B cell (primary cell): ENCODE results near the gene HLA-F. TPM values are rescaled to one million over a fixed set of nuclear protein-coding genes. Genes with fewer than 3 reads are reported as not detected.

Experiments
- ATAC-seq: fragments of 200-7000 bp; cut with Tn5 transposase; one replicate; pipeline ENCODE4 v1.10.0; 2021; ENCODE audit warnings: low read depth, mild to moderate bottlenecking, moderate number of reproducible peaks, moderate library complexity
- CTCF ChIA-PET: fragments of 350-600 bp; sonication (Branson Sonifier 250); formaldehyde crosslinking; loops from one replicate; lab custom pipeline; 2021; ENCODE audit warnings: antibody characterized with exemption, inconsistent platforms; lab: Charles Lee
- POLR2A ChIA-PET: fragments of 350-600 bp; sonication (Branson Sonifier 250); formaldehyde crosslinking; loops from one replicate; lab custom pipeline; 2021; ENCODE audit warnings: antibody characterized with exemption; lab: Charles Lee
- DNase-seq: peaks from one replicate; pipeline ENCODE4 v3.0.0; 2013
- H2AFZ ChIP-seq: 2 replicates; pipeline ENCODE4 v1.6.1; 2012; ENCODE audit warnings: mild to moderate bottlenecking, low read depth, low read length; ENCODE audit not compliant: insufficient read depth, poor library complexity, severe bottlenecking
- H3K27ac ChIP-seq, 2 donors: 1 replicate in 1 of 2; 2 replicates in 1 of 2; pipeline ENCODE4 v1.5.1; 2012 to 2013; ENCODE audit warnings: low read length in 2 of 2, mild to moderate bottlenecking in 2 of 2, moderate library complexity in 1 of 2
- H3K27me3 ChIP-seq, 4 experiments: fragments of 200-600 bp in 1 of 4; sonication (generic) in 1 of 4; replicated peaks in 1 of 4; 1 replicate in 2 of 4; 2 replicates in 2 of 4; pipeline versions ENCODE4 v1.6.1 to v1.7.0; 2013 to 2016; ENCODE audit warnings: low read length in 3 of 4, mild to moderate bottlenecking in 2 of 4, mixed read lengths in 1 of 4, moderate library complexity in 1 of 4; ENCODE audit not compliant: insufficient read depth in 4 of 4, control insufficient read depth in 3 of 4; ENCODE audit errors: control extremely low read depth in 1 of 4
- H3K36me3 ChIP-seq, 2 experiments: replicated peaks in 1 of 2; 1 replicate in 1 of 2; 2 replicates in 1 of 2; pipeline versions ENCODE4 v1.6.1 to v1.7.1; 2013; ENCODE audit warnings: low read length in 1 of 2; ENCODE audit not compliant: insufficient read depth in 2 of 2, control insufficient read depth in 1 of 2; ENCODE audit errors: control extremely low read depth in 1 of 2, extremely low read depth in 1 of 2
- H3K4me1 ChIP-seq, 2 donors: fragments of 200-600 bp in 1 of 2; sonication (generic) in 1 of 2; 1 replicate in 1 of 2; 2 replicates in 1 of 2; pipeline versions ENCODE4 v1.5.1 to v1.6.1; 2013 to 2017; ENCODE audit warnings: low read length in 2 of 2; ENCODE audit not compliant: control insufficient read depth in 2 of 2, insufficient read depth in 2 of 2
- H3K4me2 ChIP-seq: replicated peaks from 2 replicates; pipeline ENCODE3; 2012; ENCODE audit warnings: mild to moderate bottlenecking, low read depth, low read length; ENCODE audit not compliant: poor library complexity, severe bottlenecking
- H3K4me3 ChIP-seq, 5 experiments: fragments of 200-600 bp in 1 of 5; sonication (generic) in 1 of 5; 1 replicate in 3 of 5; 2 replicates in 2 of 5; pipeline versions ENCODE4 v1.5.1 to v1.7.0; 2011 to 2016; ENCODE audit warnings: low read length in 4 of 5, mild to moderate bottlenecking in 4 of 5, low read depth in 2 of 5, control low read depth in 1 of 5, moderate library complexity in 1 of 5; ENCODE audit not compliant: insufficient read depth in 1 of 5; ENCODE audit errors: control extremely low read depth in 1 of 5, extremely low read depth in 1 of 5
- H3K79me2 ChIP-seq: fragments of 200-600 bp; sonication (generic); one replicate; pipeline ENCODE4 v1.6.0; 2016; ENCODE audit warnings: low read length; ENCODE audit not compliant: control insufficient read depth, insufficient read depth
- H3K9ac ChIP-seq: fragments of 200-600 bp; sonication (generic); 2 replicates; pipeline ENCODE4 v1.6.1; 2017; ENCODE audit warnings: mild to moderate bottlenecking, low read length, moderate library complexity
- H3K9me3 ChIP-seq, 3 donors: one replicate each; pipeline versions ENCODE4 v1.6.1 to v1.7.1; 2013; ENCODE audit warnings: low read length in 2 of 3; ENCODE audit not compliant: control insufficient read depth in 2 of 3, insufficient read depth in 1 of 3; ENCODE audit errors: control extremely low read depth in 1 of 3
- H4K20me1 ChIP-seq: 2 replicates; pipeline ENCODE4 v1.6.0; 2012; ENCODE audit warnings: mild to moderate bottlenecking, low read length; ENCODE audit not compliant: insufficient read depth, control insufficient read depth, poor library complexity, severe bottlenecking
- H3K27ac Mint-ChIP-seq: one replicate; pipeline ENCODE4 v1.8.0; 2021; ENCODE audit warnings: mixed read lengths
- H3K27me3 Mint-ChIP-seq: one replicate; pipeline ENCODE4 v1.8.0; 2021; ENCODE audit warnings: mixed read lengths
- H3K4me1 Mint-ChIP-seq: one replicate; pipeline ENCODE4 v1.8.0; 2021; ENCODE audit warnings: mixed read lengths
- H3K4me3 Mint-ChIP-seq: one replicate; pipeline ENCODE4 v1.8.0; 2021; ENCODE audit warnings: mixed read lengths
- H3K9me3 Mint-ChIP-seq: one replicate; pipeline ENCODE4 v1.8.0; 2022; ENCODE audit warnings: mixed read lengths; ENCODE audit not compliant: insufficient read depth
- EZH2 ChIP-seq: IDR thresholded peaks from 2 replicates; pipeline ENCODE4 v1.6.1; 2012; ENCODE audit warnings: borderline replicate concordance, low read depth, mild to moderate bottlenecking, moderate library complexity, low read length; ENCODE audit not compliant: insufficient read depth, poor library complexity, severe bottlenecking
- WGBS: methylation state at CpG from one replicate; pipeline ENCODE4 v1.1.5; 2013; ENCODE audit warnings: missing lambda C conversion rate; ENCODE audit not compliant: insufficient coverage; 5-methylcytosine and 5-hydroxymethylcytosine counted together
- intact Hi-C: fragments of 100-400 bp; cut with micrococcal nuclease; formaldehyde crosslinking; loops from one replicate; pipeline ENCODE4 v1.10.0; 2022
- polyA plus RNA-seq: library from polyadenylated mRNA; depleted of rRNA; stranded (reverse); fragments of >200 nt; gene quantifications from 2 replicates; pipeline ENCODE4 v1.2.3, GENCODE V29; 2012
- total RNA-seq, 2 donors: library from RNA; stranded (reverse); fragments of 120-200 nt in 1 of 2; gene quantifications; 1 replicate in 1 of 2; 2 replicates in 1 of 2; pipeline versions ENCODE4 v1.2.3 to v1.2.4, GENCODE V29; 2013 to 2022
- TF ChIP-seq, protein P1 (sequence below): fragments of 200-600 bp; IDR thresholded peaks from one replicate; pipeline ENCODE4 v1.8.0; 2022; ENCODE audit warnings: antibody characterized with exemption, mild to moderate bottlenecking

The HLA-F gene
- total and polyA plus RNA-seq, 2 donors (not counting 1 experiment from before 2014, with no cell fraction given): 895 to 1,409 TPM

- H3K4me3 ChIP-seq: no peak overlapping the region
- Mint-ChIP-seq H3K27ac (no peak overlapping the region), H3K27me3 (no peaks in the 10 kb centered on the region), H3K4me3 (no peak overlapping the region), H3K9me3 (no peaks in the 10 kb centered on the region), H3K4me1 (peaks cover 13% of the 10 kb centered on the region)
- WGBS: 33% methylated on average over 1 of the region's 1 CpG
- peaks cover 4 to 5% of the 10 kb centered on the region in 2 donors for H3K4me1 ChIP-seq
- ATAC-seq (no peak), DNase-seq (no peak)
- peaks cover 6% of the 10 kb centered on the region for H4K20me1 ChIP-seq
- ChIA-PET CTCF (interaction anchor here (4.7 kb wide), 1 partner anchor 10 kb away, joined by 15 read pairs; no protein-coding TSS in a partner anchor), POLR2A (no interaction called here)
- no peak overlapping the region for H2AFZ ChIP-seq
- no peak overlapping the region for H3K9ac ChIP-seq
- peaks cover 18% of the 10 kb centered on the region for H3K79me2 ChIP-seq
- no peaks in the 10 kb centered on the region for H3K36me3 ChIP-seq
- no peak overlapping the region for H3K27ac ChIP-seq
- TF ChIP-seq, protein P1, sequence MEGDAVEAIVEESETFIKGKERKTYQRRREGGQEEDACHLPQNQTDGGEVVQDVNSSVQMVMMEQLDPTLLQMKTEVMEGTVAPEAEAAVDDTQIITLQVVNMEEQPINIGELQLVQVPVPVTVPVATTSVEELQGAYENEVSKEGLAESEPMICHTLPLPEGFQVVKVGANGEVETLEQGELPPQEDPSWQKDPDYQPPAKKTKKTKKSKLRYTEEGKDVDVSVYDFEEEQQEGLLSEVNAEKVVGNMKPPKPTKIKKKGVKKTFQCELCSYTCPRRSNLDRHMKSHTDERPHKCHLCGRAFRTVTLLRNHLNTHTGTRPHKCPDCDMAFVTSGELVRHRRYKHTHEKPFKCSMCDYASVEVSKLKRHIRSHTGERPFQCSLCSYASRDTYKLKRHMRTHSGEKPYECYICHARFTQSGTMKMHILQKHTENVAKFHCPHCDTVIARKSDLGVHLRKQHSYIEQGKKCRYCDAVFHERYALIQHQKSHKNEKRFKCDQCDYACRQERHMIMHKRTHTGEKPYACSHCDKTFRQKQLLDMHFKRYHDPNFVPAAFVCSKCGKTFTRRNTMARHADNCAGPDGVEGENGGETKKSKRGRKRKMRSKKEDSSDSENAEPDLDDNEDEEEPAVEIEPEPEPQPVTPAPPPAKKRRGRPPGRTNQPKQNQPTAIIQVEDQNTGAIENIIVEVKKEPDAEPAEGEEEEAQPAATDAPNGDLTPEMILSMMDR: no peak
- TF ChIP-seq EZH2: no peak
- H3K4me2 ChIP-seq: no peak overlapping the region
- H3K9me3 ChIP-seq: no peaks in the 10 kb centered on the region
- H3K27me3 ChIP-seq: no peaks in the 10 kb centered on the region
- intact Hi-C loops: no loop called here
These were observed 19.8 kb downstream of the HLA-F start for GRCh38 chr6:29743025-29743424.

- no peak overlapping the region for H2AFZ ChIP-seq
- intact Hi-C loops: no loop called here
- ATAC-seq (no peak), DNase-seq (no peak)
- no peak overlapping the region for H3K9ac ChIP-seq
- H3K27ac ChIP-seq: no peak overlapping the region
- H3K79me2 ChIP-seq: peaks cover 23% of the 10 kb centered on the region
- Mint-ChIP-seq H3K4me3 (no peak overlapping the region), H3K4me1 (peaks cover 18% of the 10 kb centered on the region), H3K9me3 (no peaks in the 10 kb centered on the region), H3K27ac (no peak overlapping the region), H3K27me3 (no peaks in the 10 kb centered on the region)
- peaks cover 6% of the 10 kb centered on the region for H4K20me1 ChIP-seq
- ChIA-PET CTCF (interaction anchor here (4.7 kb wide), 1 partner anchor 9 kb away, joined by 15 read pairs; no protein-coding TSS in a partner anchor), POLR2A (no interaction called here)
- no peaks in the 10 kb centered on the region for H3K36me3 ChIP-seq
- no peaks in the 10 kb centered on the region for H3K9me3 ChIP-seq
- no peak overlapping the region for H3K4me3 ChIP-seq
- peaks cover 7 to 9% of the 10 kb centered on the region in 2 donors for H3K4me1 ChIP-seq
- H3K4me2 ChIP-seq: no peak overlapping the region
- no peaks in the 10 kb centered on the region for H3K27me3 ChIP-seq
- 100% methylated on average over 2 of the region's 6 CpGs for whole genome bisulfite sequencing
- TF ChIP-seq EZH2: no peak
- TF ChIP-seq, protein P1: no peak
These were observed 20.3 kb downstream of the HLA-F start for GRCh38 chr6:29743568-29743967.
